ENCODE data around the gene ACTA2.

The ACTA2 gene

DNA sequence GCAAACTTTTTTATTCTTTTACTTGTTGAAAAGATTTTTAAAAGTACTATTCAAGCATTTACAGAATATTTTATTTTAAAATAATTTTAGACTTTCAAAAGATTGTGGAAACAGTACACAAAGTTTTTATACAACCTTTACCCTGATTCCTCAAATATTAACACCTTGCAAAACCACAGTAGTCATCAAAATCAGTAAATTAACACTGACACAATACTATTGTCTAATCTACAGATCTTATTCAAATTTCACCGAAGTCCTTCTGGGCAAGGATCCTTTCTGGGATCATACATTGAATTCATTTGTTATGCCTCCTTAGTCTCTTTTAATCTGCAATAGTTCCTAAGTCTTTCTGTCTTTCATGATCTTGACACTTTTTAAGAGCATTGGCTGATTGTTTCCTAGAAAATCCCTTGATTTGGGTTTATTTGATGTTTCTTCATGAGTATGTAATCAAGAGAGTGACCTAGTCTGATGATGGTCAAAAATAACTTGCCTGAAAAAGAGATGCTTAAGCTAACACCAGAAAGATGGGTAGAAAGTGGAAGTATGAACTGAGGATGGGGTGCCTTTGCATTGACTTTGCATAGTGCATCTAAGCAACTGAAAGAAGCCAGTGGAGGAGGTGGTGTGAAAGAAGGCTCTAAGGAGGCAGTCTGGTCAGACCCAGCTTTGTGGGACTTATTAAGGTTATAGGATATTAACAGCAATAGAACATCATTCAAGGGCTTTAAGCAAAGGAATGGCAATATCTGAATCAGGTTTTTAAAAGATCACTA, 62.8 kb downstream of the ACTA2 start:
- DNase-seq: no peak

DNA sequence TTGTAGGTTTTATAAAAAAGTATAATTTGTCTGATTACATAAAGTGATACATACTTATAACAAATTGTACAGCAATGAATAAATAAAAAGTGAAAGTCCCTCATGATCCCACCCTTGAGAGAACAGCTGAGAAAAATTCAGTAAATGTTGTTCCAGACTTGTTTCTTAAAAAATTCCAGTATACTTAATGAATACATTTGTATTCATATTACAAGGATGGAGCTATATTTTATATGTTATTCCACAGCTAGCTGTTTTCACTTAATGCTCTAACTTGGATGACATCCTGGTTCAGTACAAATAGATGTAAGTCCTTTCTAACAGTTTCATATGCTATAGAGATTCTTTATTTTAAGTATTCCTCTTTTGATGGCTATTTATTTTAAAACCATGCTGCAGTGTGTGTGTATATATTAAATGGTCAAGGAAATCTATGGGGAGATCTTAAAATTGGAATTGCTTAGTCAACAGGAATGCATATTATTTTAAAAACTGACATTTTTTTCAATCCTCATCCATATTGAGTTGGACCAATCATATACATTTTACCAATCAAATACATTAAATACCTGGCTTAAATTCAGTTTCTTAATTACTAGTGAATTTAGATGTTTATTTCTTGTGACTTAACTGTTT, 63.6 kb downstream of the ACTA2 start:
- no peak for DNase-seq

DNA sequence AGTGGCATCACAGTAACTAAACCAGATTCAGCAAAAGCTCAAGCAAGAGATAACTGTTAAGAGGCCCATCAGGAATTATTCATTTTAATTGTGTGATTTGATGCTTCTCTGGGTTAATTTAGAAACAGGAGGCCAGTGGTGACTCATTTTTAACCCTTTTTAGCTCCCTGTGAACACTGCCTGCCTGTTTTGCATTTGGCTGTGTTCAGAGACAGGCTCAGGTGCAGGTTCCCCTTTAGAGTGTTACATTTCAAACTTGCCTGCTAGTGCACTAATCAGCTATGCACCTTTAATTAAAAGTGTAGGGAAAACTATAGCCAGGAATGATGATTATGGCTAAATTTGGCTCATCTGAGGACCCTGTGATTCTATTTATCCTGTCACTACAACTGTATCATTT, 66.0 kb downstream of the ACTA2 start:
- no peak for DNase-seq

Data from NCI-H146 (cell line).